AG10803 (cell line): ENCODE measurements around the gene MYBPHL.

Experiments used
- DNase-seq: peaks from one replicate; pipeline ENCODE4 v3.0.0; 2010; ENCODE audit warnings: low read depth
- H3K4me3 ChIP-seq: 2 replicates; pipeline ENCODE4 v1.5.1; 2011; ENCODE audit warnings: mild to moderate bottlenecking, low read length, control low read depth
- TF ChIP-seq, protein P1 (sequence below): conservative IDR thresholded peaks from 2 replicates; pipeline ENCODE4 v1.5.1; 2011; ENCODE audit warnings: mild to moderate bottlenecking, low read length, control low read depth, inconsistent platforms

The MYBPHL gene

DNA sequence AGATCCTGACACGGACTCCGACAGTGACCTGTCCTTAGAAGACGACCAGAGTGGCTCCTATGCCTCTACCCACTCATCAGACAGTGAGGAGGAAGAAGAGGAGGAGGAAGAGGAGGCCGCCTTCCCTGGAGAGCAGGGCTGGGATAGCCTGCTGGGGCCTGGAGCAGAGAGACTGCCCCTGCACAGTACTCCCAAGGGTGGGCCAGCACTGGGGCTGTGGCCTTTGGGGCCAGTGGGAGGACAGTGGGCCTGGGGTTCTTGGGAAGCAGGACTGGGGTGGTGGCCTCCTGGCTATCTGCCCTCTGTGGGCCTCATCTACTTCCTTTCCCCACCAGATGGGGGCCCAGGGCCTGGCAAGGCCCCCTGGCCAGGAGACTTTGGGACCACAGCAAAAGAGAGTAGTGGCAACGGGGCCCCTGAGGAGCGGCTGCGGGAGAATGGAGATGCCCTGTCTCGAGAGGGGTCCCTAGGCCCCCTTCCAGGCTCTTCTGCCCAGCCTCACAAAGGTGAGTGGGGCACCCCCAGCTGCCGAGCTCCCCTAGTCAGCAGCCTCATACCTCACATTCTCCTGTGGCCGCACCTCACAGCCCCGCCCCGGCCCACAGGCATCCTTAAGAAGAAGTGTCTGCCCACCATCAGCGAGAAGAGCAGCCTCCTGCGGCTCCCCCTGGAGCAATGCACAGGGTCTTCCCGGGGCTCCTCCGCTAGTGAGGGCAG is 33.8 kb downstream of the MYBPHL start:
- no peak for DNase-seq
- no peak overlapping the region for H3K4me3 ChIP-seq
- TF ChIP-seq, protein P1, sequence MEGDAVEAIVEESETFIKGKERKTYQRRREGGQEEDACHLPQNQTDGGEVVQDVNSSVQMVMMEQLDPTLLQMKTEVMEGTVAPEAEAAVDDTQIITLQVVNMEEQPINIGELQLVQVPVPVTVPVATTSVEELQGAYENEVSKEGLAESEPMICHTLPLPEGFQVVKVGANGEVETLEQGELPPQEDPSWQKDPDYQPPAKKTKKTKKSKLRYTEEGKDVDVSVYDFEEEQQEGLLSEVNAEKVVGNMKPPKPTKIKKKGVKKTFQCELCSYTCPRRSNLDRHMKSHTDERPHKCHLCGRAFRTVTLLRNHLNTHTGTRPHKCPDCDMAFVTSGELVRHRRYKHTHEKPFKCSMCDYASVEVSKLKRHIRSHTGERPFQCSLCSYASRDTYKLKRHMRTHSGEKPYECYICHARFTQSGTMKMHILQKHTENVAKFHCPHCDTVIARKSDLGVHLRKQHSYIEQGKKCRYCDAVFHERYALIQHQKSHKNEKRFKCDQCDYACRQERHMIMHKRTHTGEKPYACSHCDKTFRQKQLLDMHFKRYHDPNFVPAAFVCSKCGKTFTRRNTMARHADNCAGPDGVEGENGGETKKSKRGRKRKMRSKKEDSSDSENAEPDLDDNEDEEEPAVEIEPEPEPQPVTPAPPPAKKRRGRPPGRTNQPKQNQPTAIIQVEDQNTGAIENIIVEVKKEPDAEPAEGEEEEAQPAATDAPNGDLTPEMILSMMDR, result no peak

DNA sequence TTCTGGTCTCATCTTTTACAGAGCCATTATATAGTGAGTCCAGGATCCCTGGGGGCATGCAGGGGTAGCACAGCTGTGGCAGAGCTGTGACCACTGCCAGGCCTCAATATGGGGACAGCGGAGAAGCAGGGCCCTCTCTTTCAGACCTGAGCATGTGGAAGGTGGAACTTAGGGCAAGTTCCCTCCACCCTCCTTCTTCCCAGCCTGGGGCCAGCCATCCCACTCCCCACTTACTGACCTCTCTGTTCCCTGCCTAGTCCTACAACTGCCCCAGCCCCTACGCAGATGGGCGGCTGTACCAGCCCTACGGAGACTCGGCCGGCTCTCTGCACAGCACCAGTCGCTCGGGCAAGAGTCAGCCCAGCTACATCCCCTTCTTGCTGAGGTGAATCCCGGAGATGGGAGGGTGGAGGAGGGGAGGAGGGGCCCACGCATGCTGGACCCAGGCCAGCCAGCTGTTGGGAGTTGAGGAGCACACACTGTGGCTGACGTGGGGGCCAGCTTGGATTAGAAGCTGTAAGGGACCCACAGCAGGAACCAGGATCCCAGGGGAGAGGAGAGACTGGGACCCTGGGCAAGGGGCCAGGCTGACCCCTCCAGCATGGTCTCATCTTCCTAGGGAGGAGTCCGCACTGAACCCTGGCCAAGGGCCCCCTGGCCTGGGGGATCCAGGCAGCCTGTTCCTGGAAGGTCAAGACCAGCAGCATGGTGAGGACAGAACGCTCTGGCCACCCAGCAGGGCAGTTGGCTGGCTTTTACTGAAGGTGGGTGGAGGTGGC is 34.6 kb downstream of the MYBPHL start:
- H3K4me3 ChIP-seq, result no peak overlapping the region
- TF ChIP-seq, protein P1, result no peak
- DNase-seq, result no peak

DNA sequence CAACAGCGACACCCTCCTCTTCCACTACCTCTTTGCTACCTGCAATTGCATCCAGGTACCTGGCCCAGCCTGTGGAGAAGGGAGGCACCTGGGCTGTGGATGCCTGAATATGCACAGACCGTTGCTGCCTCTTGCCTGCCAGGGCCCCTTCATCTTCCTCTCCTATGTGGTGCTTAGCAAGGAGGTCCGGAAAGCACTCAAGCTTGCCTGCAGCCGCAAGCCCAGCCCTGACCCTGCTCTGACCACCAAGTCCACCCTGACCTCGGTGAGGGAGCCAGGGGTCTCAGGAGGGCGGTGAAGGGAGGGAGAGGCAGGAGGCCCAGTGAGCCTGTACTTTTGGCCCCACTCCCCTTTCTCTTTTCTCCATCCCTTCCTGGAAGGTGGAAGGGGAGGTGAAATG is 35.4 kb downstream of the MYBPHL start:
- no peak for DNase-seq
- H3K4me3 ChIP-seq, result no peak overlapping the region
- TF ChIP-seq, protein P1, result no peak

DNA sequence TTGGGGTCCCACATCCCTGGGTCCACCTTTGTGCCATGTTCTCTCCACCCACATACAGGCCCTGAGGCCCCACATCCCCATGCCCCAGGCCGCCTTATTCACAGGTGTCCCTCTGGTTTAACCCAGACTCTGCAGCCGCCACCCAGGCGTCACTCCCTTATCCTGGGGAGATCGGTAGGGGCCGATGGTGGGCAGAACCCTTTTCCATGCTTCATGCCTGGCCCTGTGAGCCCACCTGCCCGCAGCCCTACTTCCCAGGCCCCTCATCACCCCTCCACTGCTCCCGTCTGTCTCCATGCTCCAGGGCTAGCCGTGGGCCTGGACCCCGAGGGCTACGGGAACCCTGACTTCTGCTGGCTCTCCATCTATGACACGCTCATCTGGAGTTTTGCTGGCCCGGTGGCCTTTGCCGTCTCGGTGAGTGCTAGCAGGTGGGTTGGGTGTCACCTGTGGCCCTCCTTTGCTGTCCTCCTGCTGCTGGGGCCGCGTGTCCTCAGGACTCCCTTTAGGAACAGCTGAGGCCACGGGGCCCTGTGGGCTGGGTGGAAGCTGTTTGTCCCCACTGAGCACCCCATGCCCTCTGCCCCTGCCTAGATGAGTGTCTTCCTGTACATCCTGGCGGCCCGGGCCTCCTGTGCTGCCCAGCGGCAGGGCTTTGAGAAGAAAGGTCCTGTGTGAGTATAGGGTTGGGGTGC is 36.0 kb downstream of the MYBPHL start:
- TF ChIP-seq, protein P1, result no peak
- no peak for DNase-seq

DNA sequence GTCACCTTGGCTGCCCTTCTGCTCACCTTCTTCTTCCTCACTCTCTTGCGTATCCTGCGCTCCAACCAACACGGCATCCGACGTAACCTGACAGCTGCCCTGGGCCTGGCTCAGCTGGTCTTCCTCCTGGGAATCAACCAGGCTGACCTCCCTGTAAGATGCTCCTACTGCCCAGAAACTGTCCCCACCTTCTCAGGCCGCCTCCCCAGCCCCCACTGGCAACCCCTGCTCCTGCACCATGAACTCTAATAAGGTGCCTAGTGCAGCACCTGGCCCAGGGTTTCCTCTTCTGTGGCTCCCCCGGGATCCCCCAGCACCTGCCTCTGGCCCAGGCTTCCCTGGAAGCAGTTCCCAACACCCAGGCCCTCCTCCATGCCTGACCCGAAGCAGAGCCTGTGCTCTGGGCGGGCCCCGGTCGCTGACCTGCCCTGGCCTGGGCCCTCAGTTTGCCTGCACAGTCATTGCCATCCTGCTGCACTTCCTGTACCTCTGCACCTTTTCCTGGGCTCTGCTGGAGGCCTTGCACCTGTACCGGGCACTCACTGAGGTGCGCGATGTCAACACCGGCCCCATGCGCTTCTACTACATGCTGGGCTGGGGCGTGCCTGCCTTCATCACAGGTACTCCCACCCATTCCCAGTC is 36.7 kb downstream of the MYBPHL start:
- TF ChIP-seq, protein P1, result no peak
- no peak for DNase-seq
- no peak overlapping the region for H3K4me3 ChIP-seq

More for the DNA sequence above, 36.0 kb downstream of the MYBPHL start:
- H3K4me3 ChIP-seq, result no peak overlapping the region

DNA sequence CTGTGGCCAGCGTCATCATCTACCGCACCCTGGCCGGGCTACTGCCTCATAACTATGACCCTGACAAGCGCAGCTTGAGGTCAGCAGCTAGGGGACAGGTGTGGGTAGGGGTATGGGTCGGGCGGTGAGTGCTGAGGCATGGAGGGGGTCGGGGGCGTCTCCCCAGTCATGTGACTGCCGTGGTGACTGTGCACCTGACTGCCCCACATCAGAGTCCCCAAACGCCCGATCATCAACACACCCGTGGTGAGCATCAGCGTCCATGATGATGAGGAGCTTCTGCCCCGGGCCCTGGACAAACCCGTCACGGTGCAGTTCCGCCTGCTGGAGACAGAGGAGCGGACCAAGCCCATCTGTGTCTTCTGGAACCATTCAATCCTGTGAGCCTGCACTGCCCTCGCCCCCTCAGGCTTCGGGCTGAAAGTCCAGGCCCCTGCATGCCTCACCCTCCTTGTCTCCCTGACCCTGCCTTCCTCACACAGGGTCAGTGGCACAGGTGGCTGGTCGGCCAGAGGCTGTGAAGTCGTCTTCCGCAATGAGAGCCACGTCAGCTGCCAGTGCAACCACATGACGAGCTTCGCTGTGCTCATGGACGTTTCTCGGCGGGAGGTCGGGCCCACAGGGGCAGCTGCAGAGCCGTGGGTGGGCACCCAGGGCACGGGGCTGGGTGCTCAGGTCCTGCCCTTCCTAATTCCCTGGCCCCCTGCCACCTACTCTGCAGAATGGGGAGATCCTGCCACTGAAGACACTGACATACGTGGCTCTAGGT is 37.4 kb downstream of the MYBPHL start:
- TF ChIP-seq, protein P1, result no peak
- DNase-seq, result no peak
- no peak overlapping the region for H3K4me3 ChIP-seq
